HepG2 (cell line): ENCODE data around the gene SIT1. TPM values are rescaled to one million over a fixed set of nuclear protein-coding genes. Genes with fewer than 3 reads are reported as not detected.

Experiments used
- AGO2 ChIP-seq: fragments of 200-400 bp; formaldehyde crosslinking; optimal IDR thresholded peaks from 2 replicates; pipeline ENCODE3; 2017; ENCODE audit warnings: mild to moderate bottlenecking, low read depth, low read length, moderate library complexity
- ARID3A ChIP-seq: IDR thresholded peaks from 2 replicates; pipeline ENCODE4 v1.6.1; 2012; ENCODE audit warnings: low read depth, low read length, improper control_type of control experiment
- ATF7 ChIP-seq, 2 experiments: fragments of 450-650 bp in 1 of 2; sonication (generic) in 1 of 2; formaldehyde crosslinking in 1 of 2; IDR thresholded peaks; 2 replicates each; pipeline versions ENCODE4 v1.4.0 to v1.6.1; 2016 to 2020; ENCODE audit warnings: antibody characterized with exemption in 1 of 2, mild to moderate bottlenecking in 1 of 2, missing genetic modification reagents in 1 of 2
- FOSL2 ChIP-seq: sonication (generic); formaldehyde crosslinking; IDR thresholded peaks from 2 replicates; pipeline ENCODE4 v1.4.0; 2020; ENCODE audit warnings: missing genetic modification reagents
- MYNN ChIP-seq: sonication (generic); formaldehyde crosslinking; IDR thresholded peaks from 2 replicates; pipeline ENCODE4 v1.4.0; 2020; ENCODE audit warnings: mild to moderate bottlenecking, low read depth, missing genetic modification reagents
- NR2F2 ChIP-seq: IDR thresholded peaks from 2 replicates; pipeline ENCODE4 v1.6.1; 2012; ENCODE audit warnings: low read depth, inconsistent platforms, borderline replicate concordance
- POLR2AphosphoS2 ChIP-seq: IDR thresholded peaks from 2 replicates; pipeline ENCODE4 v1.6.1; 2011; ENCODE audit warnings: low read depth, low read length, improper control_type of control experiment
- PPARG ChIP-seq: conservative IDR thresholded peaks from 2 replicates; pipeline ENCODE4 v1.6.1; 2016; ENCODE audit warnings: missing biosample characterization, missing genetic modification reagents
- RFX5 ChIP-seq: IDR thresholded peaks from 2 replicates; pipeline ENCODE4 v1.6.1; 2011; ENCODE audit warnings: low read depth, low read length, improper control_type of control experiment
- SIX4 ChIP-seq: sonication (generic); formaldehyde crosslinking; IDR thresholded peaks from 2 replicates; pipeline ENCODE4 v1.4.0; 2020; ENCODE audit warnings: missing genetic modification reagents
- SNAPC2 ChIP-seq: sonication (generic); formaldehyde crosslinking; IDR thresholded peaks from 2 replicates; pipeline ENCODE4 v1.8.1; 2022; ENCODE audit warnings: mild to moderate bottlenecking, missing genetic modification reagents
- TEAD3 ChIP-seq: optimal IDR thresholded peaks from 2 replicates; pipeline ENCODE3; 2016; ENCODE audit warnings: borderline replicate concordance
- YY1 ChIP-seq: IDR thresholded peaks from 2 replicates; pipeline ENCODE4 v1.6.1; 2011; ENCODE audit warnings: low read length, low read depth, moderate library complexity, mild to moderate bottlenecking; ENCODE audit not compliant: insufficient read depth, insufficient replicate concordance
- ZNF121 ChIP-seq: sonication (generic); formaldehyde crosslinking; IDR thresholded peaks from 2 replicates; pipeline ENCODE4 v1.5.0; 2020; ENCODE audit warnings: mild to moderate bottlenecking, missing genetic modification reagents
- ZNF280D ChIP-seq: sonication (generic); formaldehyde crosslinking; IDR thresholded peaks from 2 replicates; pipeline ENCODE4 v1.5.1; 2020; ENCODE audit warnings: mild to moderate bottlenecking, missing genetic modification reagents
- ZNF317 ChIP-seq: sonication (generic); formaldehyde crosslinking; IDR thresholded peaks from 2 replicates; pipeline ENCODE4 v1.5.0; 2020; ENCODE audit warnings: mild to moderate bottlenecking, missing genetic modification reagents
- ZNF326 ChIP-seq: sonication (generic); formaldehyde crosslinking; IDR thresholded peaks from 2 replicates; pipeline ENCODE4 v1.4.0; 2020; ENCODE audit warnings: missing genetic modification reagents, borderline replicate concordance
- ZNF382 ChIP-seq: sonication (generic); formaldehyde crosslinking; IDR thresholded peaks from 2 replicates; pipeline ENCODE4 v1.5.0; 2020; ENCODE audit warnings: missing genetic modification reagents, mild to moderate bottlenecking, borderline replicate concordance
- polyA plus RNA-seq, 8 experiments: library from polyadenylated mRNA; depleted of rRNA in 3 of 8; stranded (reverse) in 7 of 8; unstranded in 1 of 8; fragments of >200 nt; fragmentation: Illumina TruSeq in 4 of 8; extraction: Trizol in 4 of 8; gene quantifications; 2 replicates each; pipeline versions ENCODE4 v1.2.1 to v1.2.3, GENCODE V29; 2011 to 2016; ENCODE audit warnings: low read depth in 4 of 8, missing spikeins in 1 of 8, mixed read lengths in 1 of 8; ENCODE audit not compliant: insufficient read depth in 1 of 8
- total RNA-seq, 5 experiments: library from RNA; depleted of rRNA; stranded (reverse); fragments of >200 nt; fragmentation: Illumina TruSeq; extraction: Trizol; gene quantifications; 2 replicates each; pipeline ENCODE4 v1.2.3, GENCODE V29; 2016; ENCODE audit warnings: low read depth in 1 of 5
- TF ChIP-seq, protein P1 (sequence below): sonication (generic); formaldehyde crosslinking; IDR thresholded peaks from 2 replicates; pipeline ENCODE4 v1.8.0; 2022; ENCODE audit warnings: missing genetic modification reagents, low read depth, mild to moderate bottlenecking, borderline replicate concordance
- TF ChIP-seq, protein P2 (sequence below): sonication (generic); formaldehyde crosslinking; IDR thresholded peaks from 2 replicates; pipeline ENCODE4 v1.4.0; 2020; ENCODE audit warnings: low read depth, missing genetic modification reagents

SIT1 gene
- total and polyA plus RNA-seq, 2 of the 13 experiments (the other 11 are each of a cell fraction or from before 2014, with no cell fraction given) = 0.09 to 6.7 TPM

DNA sequence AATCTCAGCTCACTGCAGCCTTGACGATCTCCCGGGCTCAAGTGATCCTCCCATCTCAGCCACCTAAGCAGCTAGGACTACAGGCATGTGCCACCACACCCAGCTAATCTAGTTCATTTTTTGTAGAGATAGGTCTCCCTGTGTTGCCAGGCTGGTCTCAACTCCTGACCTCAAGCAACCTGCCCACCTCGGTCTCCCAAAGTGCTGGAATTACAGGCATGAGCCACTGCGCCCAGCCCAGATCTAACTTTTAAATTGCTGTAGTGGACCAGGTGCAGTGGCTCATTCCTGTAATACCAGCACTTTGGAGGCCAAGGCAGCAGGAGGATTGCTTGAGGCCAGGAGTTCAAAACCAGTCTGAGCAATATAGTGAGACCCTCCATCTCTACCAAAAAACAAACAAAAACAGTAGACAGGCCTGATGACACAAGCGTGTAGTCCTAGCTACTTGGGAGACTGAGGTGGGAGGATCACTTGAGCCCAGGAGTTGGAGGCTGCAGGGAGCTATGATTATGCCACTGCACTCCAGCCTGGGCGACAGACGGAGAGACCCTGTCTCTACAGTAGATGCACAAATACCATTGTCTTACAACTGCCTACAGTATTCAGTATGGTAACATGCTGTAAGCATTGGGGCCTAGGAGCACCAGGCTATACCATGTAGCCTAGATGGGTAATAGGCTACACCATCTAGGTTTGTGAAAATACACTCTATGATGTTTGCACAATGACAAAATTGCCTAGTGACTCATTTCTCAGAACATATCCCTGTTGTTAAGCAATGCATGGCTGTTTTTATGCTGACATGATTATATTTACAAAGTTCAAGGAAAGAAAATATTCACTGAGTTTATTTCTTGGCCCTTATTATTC is 1.5 kb upstream of the SIT1 start (continued):
- TF ChIP-seq ATF7 (IDR thresholded peaks at IDR 0.05) (no peak), ATF7 (CRISPR knock-in tag; IDR thresholded peaks at IDR 0.05) (no peak), ZNF280D (CRISPR knock-in tag) (peak; percentile 22; the same call in 1 of the 2 replicates), SNAPC2 (0 out of 2 replicates have a peak, but pooled peaks have one; percentile 26), AGO2 (no peak), ZNF317 (CRISPR knock-in tag) (0 out of 2 replicates have a peak, but pooled peaks have one; percentile 21), YY1 (no peak), ZNF382 (CRISPR knock-in tag) (no peak), RFX5 (0 out of 2 replicates have a peak, but pooled peaks have one; percentile 40), POLR2AphosphoS2 (no peak), NR2F2 (no peak), ARID3A (peak; percentile 53; the same call in 1 of the 2 replicates), ZNF326 (CRISPR knock-in tag) (no peak), SIX4 (CRISPR knock-in tag) (no peak), ZNF121 (CRISPR knock-in tag) (0 out of 2 replicates have a peak, but pooled peaks have one; percentile 12), PPARG (CRISPR knock-in tag) (0 out of 2 replicates have a peak, but pooled peaks have one; percentile 51), MYNN (no peak), FOSL2 (CRISPR knock-in tag) (peak; percentile 88), TEAD3 (CRISPR knock-in tag) (peak; percentile 45)
- TF ChIP-seq, protein P1, sequence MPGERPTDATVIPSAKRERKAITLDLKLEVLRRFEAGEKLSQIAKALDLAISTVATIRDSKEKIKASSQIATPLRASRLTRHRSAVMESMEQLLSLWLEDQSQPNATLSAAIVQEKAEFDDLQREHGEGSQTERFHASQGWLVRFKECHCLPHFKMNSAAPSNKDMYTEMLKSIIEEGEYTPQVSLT (CRISPR knock-in tag) = no peak
- TF ChIP-seq, protein P2, sequence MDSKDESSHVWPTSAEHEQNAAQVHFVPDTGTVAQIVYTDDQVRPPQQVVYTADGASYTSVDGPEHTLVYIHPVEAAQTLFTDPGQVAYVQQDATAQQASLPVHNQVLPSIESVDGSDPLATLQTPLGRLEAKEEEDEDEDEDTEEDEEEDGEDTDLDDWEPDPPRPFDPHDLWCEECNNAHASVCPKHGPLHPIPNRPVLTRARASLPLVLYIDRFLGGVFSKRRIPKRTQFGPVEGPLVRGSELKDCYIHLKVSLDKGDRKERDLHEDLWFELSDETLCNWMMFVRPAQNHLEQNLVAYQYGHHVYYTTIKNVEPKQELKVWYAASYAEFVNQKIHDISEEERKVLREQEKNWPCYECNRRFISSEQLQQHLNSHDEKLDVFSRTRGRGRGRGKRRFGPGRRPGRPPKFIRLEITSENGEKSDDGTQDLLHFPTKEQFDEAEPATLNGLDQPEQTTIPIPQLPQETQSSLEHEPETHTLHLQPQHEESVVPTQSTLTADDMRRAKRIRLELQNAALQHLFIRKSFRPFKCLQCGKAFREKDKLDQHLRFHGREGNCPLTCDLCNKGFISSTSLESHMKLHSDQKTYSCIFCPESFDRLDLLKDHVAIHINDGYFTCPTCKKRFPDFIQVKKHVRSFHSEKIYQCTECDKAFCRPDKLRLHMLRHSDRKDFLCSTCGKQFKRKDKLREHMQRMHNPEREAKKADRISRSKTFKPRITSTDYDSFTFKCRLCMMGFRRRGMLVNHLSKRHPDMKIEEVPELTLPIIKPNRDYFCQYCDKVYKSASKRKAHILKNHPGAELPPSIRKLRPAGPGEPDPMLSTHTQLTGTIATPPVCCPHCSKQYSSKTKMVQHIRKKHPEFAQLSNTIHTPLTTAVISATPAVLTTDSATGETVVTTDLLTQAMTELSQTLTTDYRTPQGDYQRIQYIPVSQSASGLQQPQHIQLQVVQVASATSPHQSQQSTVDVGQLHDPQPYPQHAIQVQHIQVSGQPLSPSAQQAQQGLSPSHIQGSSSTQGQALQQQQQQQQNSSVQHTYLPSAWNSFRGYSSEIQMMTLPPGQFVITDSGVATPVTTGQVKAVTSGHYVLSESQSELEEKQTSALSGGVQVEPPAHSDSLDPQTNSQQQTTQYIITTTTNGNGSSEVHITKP = peak; percentile 97
